NCI-H2107 treated with DMSO at 0.1 percent for 48 hours (cell line): ENCODE measurements around the gene SGSH.

Experiments
- DNase-seq: peaks from one replicate; lab custom pipeline; 2025; ENCODE audit not compliant: unreplicated experiment; lab: John Stamatoyannopoulos, UW

SGSH gene

GRCh38 chr17:80187090-80187489 lies 33.0 kb downstream of the SGSH start:
- no peak for DNase-seq

GRCh38 chr17:80185968-80186367 lies 34.2 kb downstream of the SGSH start:
- no peak for DNase-seq

DNA sequence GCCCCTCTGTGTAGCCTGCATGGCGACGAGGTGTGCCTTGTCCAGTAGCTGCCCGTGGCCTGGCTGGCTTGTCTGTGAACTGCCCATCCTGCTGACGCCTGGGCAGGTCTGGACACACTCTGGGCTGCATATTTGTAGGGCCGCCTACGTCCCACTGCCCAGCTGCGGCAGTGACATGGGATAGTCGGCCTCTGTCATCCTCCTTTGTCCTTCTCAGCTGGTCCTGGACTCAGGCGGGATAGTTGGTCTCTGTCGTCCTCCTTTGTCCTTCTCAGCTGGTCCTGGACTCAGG lies 35.8 kb downstream of the SGSH start:
- DNase-seq, result no peak

GRCh38 chr17:80183581-80184422 lies 36.3 kb downstream of the SGSH start:
- DNase-seq, result no peak

GRCh38 chr17:80182845-80183223 lies 37.3 kb downstream of the SGSH start:
- no peak for DNase-seq

DNA sequence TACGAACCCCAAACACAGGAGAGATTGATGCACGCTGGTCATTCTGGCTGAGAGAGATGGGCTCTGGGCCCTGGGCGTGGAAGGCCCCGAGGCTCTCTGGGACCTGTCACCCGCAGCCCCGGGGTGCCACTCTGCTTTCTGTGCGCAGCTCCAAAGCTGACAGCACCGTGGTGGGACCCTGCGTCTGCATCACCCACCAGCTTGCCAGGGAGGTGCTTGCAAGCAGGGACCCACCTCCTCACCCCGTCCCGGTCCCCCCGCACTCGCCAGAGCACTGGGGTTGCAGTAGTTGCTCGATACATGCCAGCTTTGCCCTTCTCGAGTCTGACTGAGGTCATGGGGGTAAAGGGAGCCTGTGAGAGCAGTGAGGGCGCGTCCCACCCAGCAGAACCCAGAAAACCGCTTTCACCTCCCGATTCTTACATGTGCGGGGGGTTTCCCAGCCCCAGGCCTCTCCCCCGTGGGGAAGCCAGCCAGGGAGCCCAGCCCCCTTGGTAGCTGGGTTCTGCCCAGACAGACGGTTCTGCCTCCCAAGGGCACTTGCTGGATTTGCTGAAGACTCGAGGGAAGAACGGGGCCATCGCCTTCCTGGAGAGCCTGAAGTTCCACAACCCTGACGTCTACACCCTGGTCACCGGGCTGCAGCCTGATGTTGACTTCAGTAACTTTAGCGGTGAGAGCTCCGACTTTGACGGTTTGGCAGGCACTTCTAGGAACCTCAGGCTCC lies 37.9 kb downstream of the SGSH start:
- DNase-seq, result no peak

- no peak for DNase-seq
Observed at GRCh38 chr17:80181431-80181830, 38.7 kb downstream of the SGSH start.

DNA sequence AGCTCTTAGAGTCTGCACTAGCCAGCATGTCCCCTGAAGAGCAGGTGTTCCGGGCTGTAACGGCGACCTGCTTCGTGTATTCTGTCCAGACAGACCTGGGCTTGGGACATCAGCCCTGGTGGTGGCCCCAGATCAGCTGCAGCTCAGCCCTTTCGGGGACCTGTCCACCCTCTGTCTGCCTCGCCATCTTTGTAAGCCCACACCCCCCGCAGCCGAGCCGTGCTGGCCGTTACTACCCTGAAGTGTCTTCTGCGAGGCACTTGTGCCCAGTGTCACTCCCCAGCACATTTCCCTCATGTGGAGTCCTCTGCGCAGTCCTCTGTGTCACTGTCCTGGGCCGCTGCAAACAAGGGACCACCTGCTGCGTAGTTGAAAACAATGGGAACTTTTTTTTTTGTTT lies 39.9 kb downstream of the SGSH start:
- no peak for DNase-seq

DNA sequence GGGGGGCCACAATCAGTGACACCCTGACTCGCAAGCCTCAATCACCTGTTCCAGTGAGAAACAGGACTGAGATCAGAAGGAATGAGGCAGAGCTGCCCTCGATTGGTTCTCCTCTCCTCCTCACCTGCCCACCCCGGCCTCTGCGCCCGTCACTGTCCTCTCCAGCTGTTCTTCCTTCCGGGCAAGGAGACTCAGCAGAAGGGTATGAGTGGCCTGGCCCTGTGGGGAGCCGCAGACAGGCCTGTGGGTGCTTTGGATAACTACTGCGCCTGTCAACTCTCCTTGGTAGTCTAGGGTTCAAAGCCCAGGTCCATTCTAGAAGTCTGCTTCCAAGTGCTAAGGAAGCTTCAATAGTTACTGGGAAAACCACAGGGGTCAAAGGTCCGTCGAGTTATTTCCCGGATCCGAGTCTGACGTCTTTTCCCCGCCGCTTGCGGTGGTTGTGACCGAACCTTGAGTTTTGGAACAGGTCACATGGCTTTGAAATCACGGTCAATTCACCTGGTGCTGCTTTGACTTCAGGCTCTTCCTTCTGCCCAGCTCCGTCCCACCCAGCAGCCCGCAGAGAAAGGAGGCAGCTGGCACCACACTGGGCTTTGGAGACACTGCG lies 42.0 kb downstream of the SGSH start:
- no peak for DNase-seq

DNA sequence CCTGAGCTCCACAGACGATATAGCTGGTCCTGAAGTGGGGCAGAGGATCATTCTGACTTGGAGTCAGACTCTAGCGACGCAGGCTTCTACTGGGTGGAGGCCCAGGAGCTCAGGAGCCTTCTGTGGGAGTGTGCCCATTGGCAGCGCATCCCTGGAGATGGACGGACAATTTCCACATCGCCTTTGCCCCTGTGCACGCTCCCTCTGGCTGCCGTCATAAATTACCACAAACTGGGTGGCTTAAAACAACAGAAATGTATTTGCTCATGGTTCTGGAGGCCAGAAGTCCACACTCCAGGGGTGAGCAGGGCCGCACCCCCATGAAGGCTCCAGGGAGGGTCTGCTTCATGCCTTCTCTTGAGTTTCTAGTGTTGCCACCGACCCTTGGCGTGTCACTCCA lies 43.4 kb downstream of the SGSH start:
- DNase-seq, result no peak

DNA sequence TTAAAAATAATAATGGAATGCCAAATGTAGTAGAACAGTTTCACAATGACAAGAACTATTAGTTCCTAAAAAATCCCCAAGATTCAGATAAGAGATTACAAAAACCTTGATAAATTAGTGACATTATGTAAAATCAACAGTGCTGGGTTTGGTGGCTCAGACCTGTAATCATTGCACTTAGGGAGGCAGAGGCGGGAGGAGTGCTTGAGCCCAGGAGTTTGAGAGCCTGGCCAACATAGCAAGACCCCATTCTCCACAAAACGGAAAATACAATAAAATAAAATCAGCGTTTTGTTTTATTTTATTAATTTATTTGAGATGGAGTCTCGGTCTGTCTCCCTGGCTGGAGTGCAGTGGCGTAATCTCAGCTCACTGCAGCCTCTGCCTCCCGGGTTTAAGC lies 46.2 kb downstream of the SGSH start:
- DNase-seq, result no peak

DNA sequence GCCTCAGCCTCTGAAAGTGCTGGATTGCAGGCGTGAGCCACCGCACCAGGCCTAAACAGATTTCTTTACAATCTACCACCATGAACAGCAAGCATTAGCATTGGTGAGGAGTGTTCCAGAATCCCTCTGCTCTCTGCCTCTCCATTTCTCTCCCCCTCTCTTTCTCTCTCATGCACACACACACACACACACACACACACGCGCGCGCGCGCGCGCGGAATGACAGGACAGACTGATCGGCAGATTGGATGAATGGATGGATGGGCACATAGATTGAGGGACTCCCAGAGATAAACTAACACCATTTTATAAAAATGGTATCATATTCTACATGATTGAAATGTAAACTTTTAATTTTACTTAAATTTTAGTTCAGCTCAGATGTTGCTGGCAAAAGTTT lies 47.0 kb downstream of the SGSH start:
- no peak for DNase-seq

- DNase-seq, result no peak
Observed at GRCh38 chr17:80171681-80172080, 48.5 kb downstream of the SGSH start.

GRCh38 chr17:80169784-80170500 lies 50.2 kb downstream of the SGSH start, which contains the start of gene CARD14:
Gene CARD14, plus strand, starts transcription at chr17:80170030. Its CDS starts 11,409 bp downstream, at chr17:80181439.
- no peak for DNase-seq

- no peak for DNase-seq
Observed at GRCh38 chr17:80169107-80169506, 51.0 kb downstream of the SGSH start.

DNA sequence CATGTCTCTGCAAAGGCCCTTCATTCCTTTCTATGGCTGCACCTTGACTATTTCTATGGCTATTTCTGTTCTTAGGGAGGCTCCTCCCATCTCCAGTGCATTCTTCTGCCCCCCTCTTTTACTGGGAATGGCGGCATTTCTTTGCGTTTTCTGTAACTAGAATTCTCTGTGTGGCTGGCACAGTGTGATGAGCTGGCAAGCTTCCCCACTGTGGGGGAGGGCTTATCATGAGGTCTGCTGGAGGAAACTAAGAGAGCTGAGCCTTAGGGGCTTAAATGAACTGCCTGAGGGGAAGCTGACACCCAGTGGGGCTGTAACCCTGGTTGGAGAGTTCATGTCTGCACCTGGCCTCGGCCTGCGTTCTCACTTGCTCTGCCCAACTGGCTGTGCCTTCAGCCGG lies 51.8 kb downstream of the SGSH start:
- DNase-seq, result no peak

DNA sequence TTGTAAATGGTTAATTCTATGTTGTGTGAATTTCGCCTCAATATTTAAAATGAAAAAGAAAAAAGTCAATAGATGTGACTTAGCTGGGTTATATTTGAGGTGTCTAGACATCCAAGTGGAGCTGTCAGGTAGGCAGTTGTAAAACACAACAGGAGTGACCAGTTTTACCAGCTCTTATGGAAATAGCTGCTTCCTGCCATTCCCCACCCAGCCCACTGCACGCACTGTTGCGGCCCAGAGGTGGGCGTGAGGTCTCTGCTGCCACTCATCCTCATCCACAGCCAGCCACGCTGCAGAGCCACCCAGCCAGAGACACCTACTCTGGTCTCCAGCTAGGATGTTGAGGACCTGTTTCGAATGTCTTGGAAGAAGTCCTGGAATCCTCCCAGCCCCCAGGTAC lies 53.7 kb downstream of the SGSH start:
- no peak for DNase-seq

DNA sequence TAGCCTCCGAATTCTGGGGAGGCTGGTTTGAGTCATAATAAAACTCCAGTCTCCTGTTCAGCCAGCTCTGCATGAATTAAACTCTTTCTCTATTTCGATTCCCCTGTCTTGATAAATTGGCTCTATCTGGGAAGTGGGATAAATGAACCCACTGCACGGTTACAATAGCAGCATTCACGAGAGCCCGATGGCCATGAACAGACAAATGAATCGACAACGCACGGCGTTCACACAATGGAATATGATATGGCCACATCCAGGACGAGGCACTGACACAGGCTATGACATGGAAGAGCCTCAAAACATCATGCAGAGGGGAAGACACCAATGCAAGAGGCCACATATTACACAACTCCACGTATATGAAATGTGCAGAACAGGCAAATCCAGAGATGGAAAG lies 55.9 kb downstream of the SGSH start:
- no peak for DNase-seq

DNA sequence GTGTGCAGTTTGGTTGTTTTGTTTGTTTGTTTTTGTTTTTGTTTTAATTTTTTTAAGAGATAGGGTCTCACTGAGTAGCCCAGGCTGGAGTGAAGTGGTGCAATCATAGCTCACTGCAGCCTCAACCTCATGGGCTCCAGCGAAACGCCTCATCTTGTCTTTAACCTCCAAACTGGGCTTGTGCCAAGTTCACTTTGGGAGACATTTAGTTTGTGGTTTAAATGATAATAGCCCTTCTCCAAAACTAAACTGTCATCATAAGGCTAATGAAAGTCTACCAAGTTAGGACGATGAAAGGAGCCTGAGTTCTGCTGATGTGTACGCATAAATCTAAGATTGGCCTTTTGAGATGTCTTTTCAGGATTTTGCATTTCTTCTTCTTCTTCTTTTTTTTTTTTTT lies 56.8 kb downstream of the SGSH start:
- DNase-seq, result no peak

DNA sequence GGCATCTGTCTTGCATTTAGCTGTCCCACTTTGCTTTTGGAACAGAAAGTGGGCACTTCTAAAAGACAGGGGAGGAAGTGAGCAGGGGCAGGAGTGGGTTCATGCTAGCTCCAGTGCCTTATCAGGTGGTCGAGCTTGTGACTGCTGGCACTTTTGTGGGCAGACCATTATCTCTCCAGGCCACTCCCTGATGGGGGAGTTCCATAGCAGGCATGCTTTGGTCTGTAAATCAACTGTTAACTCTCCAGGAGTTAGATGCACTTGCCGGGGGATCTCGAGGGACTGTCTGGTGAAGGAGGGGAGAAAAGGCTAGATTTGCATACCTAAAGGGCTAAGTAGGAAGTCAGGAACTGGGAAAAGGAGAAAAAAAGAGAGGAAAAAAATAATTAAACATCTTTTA lies 59.6 kb downstream of the SGSH start:
- no peak for DNase-seq
